ENCODE measurements around the gene TP53TG5.

The TP53TG5 gene

DNA sequence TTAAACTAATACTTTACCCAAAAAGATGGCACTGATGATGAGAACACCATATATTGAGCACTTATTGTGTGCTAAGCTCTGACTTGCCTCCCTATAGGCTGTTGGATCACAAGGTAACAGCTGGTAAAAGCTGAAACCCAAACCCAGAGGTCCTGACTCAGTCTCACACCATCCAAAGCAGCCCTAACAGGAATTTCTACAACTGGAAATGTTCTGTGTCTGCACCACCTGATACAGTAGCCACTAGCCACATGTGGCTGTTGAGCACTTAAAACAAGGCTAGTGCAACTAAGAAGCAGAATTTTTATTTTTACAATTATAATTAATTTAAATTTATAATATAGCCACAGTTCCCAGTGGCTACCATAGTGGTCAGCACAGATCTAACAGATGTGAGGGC, 54.4 kb downstream of the TP53TG5 start:
- no peak for DNase-seq (ENCODE audit: low spot score)

DNA sequence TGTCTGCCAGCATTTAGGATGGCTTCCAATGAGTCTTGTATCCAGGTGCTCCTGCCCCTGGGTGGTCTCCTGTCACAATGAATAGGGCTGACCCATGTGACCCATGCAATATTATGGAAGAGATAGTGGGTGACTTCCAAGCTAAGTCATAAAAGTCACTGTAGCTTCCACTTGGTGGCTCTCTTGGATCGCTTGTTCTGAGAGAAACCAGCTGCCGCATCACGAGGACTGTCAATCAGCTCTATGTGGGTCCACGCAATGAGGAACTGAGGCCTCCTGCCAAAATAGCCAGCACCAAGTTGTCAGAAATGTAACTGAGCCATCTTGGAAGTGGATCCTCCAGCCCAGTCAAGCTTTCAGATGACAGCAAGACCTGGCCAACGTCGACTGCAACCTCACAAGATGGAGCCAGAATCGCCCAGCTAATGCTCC, 55.2 kb downstream of the TP53TG5 start:
- no peak for DNase-seq (ENCODE audit: low spot score)
